DMS53 treated with DMSO at 0.1 percent for 48 hours (cell line): Measurements from ENCODE around the gene FOXL2.
"Not testable (repeated sequence)": the region's sequence is repeated elsewhere in the genome, so short reads cannot be mapped to it uniquely, and the experiment has no call there.

Source experiments
- DNase-seq: peaks from one replicate; lab custom pipeline; 2025; ENCODE audit not compliant: unreplicated experiment; lab: John Stamatoyannopoulos, UW

Gene FOXL2

DNA sequence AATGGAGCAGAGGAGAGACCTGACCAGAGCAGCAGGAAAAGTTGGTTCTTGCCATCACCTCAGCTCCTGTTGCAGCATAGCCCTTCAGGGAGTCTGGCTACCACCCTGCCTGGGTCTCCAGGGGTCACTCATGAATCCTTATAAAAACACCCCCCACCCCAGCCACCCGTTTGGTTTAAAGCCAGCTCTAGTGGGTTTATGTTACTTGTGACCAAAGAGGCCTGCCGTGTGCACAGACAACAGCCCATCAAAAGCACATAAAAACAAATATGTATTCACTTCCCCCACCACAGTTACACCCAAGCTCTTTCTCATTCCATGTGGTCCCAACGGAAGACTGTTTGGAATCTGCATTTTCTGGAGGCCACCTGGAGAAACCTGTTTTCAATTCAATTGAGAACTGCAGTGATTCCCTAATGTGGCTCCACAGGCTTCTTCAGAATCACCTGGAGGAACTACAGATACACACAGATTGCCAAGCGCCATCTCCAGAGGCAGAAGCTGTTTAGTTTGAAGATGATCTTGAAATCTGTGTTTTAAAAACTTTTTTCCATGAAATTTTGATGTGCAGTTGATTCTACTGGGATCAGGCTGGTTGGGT is 13.8 kb downstream of the FOXL2 start:
- no peak for DNase-seq

DNA sequence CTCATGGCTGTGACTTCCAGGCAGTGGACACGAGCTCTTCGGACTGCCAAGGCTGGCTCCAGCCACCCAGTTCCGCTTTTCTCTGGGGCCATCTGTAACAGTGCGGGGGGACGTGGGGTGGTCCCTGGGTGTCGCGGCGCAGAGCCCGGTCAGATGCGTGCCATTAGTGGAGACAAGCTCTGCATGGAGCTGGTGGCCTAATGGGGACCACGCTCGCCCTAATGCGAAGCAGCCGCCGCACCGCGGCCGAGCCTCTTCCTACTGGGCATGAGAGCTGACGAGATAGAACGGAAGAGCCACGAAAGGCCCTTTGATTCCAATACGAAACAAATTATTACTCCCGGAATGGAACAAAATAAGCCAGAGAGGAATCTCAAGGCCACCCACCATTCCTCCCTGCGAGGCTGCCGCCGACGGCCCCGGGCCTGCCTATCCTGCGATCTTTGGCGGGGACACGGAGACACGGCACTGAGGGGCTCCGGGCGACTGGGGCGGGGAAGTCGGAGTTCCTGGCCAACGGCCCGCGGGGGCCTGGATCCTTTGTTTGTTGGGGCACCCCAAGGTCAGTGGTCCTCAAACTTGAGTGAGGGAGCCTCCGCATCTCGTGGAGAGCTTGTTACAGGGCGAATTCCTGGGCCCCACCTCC is 18.1 kb downstream of the FOXL2 start:
- DNase-seq = no peak

DNA sequence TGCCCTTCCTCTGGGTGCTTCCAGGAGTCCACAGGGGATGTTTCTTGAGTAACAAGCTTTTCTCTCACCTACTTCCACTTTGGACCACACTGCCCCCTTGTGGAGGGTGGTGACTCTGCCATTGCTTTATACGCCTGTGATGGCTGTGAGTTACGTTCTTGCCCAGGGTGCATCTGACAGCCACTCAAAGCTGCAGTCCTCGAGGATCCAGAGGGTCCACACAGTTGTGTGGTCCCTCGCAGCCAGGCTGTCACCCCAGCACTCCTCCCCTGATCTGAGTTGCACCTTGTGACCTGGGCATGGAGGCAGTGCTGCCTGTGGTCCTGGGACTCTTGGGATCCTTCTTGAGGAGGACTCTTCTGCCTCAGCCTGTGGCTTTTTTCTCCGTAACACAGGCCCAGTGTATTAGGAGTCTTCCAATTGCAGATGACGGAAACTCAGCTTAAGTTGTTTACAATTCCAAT is 23.4 kb downstream of the FOXL2 start:
- peak; percentile 48 for DNase-seq

DNA sequence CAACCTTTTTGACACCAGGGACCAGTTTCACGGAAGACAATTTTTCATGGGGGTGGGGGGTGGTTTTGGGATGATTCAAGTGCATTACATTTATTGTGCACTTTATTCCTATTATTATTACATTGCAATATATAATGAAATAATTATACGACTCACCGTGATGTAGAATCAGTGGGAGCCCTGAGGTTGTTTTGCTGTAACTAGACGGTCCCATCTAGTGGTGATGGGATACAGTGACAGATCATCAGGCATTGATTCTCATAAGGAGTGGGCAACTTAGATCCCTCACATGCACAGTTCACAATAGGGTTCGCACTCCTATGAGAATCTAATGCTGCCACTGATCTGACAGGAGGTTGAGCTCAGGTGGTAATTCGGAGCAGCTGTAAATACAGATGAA is 24.5 kb downstream of the FOXL2 start:
- not testable (repeated sequence) for DNase-seq

DNA sequence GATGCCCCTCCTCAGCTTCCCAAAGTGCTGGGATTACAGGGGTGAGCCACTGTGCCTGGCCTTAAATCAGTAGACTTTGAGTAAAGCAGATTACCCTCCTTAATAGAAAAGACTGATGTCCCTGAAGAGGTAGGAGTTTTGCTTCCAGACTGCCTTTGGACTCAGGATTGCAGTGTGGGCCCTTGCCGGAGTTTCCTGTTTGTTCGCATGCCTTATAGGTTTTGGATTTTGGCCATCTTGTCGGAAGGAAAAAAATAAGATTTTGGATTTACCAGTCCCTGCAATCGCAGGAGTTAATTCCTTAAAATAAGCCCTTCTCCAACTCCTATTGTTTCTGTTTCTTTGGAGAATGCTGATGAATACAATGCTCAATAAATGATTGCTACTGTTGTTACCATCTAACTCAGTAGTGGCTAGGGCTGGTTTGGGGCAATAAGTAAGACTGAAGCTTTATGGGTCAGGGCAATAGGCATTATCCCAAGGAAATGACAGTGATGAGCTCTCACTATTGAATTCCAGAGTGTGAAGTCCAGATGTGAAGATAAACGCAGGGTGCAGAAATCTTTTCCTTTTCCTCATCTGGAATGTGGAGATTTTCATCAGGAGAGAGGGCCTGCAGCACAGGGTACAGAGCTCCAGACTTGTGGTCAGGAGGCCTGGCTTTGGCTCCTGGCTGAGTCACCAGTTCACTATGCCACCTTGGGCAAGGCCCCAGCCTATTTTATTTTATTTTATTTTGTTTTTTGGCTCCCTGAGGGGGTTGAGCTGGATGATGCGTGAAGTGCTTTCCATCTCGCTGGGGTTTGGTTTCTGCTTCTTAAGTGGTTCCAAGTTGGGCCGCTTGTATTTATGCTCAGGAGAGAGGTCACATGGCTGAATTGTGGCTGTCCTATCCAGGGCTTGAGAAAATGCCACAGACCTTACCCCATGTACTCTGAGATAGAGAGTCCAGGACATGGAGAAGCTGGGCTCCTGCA is 25.3 kb downstream of the FOXL2 start:
- DNase-seq = no peak

DNA sequence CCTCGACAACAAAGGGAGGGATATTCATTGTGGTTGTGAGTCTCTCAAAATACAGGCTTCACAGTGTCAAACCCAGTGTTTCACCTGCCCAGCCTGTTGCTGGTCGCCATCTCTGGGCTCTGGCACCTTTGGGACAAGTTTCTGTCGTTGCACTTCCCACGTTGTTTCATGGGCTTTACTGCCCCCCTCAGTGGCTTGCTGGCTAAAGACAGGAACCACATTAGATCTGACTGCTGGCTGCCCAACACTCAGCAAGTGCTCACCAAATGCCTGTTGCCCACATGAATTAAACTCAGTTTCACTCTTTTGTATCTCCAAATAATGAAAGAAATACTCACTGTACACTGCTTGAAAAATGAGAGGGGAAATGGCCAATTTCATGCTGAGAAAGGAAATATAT is 27.6 kb downstream of the FOXL2 start:
- no peak for DNase-seq

DNA sequence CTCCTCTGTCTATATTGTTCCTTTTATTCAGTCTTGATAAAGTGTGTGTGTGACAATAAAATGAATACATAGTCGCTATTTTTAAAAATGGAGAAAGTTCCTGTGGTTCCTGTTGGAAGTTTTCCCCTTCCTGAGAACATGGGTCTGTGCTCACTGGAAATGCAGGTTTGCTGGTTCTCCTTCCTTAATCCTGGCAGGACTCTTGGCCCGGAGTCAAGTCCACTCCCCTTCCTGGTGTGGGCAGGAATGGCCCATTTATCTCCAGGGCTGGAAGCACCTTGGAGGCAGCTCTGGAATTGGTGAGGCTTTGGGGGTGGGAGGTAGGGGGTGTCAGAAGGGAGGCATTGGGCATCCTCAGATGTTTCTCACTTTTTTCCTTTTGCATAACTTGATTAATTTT is 30.1 kb downstream of the FOXL2 start:
- DNase-seq = no peak

DNA sequence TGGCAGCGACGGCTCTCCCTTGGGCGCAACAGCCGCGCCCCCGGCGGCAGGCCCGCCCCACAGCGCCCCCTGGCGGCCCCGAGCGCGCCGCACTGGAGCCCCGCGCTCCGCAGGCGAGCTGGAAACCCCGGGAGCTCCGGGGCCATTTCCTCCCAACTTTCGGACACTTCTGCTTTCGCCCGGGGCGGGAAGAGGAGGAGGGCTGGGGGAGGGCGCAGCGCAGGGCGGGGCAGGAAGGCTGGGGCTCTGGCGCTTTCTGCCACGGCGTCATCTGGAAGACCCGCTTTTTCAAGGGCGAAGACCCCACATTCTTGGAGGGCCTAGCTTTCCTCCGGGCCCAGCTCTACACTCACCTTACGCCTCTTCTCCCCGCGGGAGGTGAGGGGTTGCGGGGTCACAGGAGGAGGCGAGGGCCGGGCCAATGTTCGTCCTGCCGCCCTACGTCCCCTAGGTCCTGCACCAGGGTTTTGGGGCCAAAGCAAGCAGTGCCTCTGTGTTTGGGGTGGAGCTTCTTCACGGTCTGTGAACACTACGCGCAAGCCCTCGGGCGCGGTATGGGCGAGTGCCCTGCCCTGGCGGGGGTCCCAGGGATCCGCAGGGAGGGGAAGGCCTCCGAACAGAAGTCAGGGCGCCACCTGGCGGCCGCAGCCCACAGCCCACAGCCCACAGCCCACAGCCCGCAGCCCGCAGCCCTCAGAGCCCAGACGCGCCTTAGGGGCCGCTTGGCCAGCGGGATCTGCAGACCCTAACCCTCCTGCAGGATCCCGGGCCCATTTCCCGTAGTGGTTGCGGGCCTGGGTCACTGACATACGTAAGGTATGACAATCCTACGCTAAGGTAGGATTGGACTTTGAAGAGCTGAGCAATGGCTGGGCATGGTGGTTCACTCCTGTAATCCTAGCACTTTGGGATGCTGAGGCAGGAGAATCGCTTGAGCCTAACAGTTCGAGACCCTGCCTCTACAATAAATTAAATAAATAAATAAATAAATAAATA is 31.1 kb downstream of the FOXL2 start:
- DNase-seq = peak; percentile 83

DNA sequence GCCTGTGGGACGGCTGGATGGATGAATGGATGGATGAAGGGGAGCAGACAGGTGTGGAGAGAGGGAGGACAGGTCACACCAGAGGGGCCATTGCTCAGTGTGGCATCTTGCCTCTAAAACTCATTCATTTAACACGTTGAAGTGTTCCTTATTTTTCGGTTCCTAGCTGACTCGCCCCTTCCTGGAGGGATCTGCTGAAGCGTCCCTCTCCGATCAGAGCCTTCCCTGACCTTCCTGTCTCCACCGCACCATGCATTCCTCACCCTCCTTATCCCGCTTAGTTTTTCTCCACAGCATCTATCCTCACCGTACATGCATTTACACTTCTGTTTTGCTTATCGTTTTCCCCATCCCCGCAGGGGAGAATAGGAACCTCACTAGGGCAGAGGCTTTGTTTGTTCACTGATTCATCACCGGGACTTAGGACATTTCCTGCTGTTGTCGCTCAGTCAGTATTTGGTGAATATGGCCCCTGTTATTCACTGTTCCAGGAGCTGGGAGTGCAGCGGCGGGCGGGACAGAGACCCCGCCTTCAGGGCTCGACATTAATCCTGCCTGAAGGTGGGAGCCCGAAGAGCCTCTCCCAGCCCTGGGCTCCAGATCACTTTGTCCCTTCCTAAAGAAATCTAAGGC is 32.0 kb downstream of the FOXL2 start:
- peak; percentile 83 for DNase-seq

DNA sequence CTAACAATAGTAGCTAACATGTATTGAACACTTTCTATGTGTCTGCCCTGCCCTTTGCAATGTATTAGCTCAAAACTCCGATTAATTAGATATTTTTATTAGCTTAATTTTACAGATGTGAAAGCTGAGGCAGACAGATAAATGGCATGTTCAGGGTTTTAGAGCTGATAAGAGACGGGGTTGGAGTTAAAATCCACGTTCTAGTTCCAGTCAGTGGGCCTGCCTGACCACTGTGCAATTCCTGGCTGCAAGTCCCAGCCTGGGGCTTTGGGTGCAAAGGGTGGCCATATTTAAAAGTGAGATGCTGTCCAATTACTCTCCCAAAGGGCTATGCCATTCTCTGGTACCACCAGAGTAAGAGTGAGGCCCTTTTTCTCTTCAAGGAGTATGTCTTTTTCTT is 33.2 kb downstream of the FOXL2 start:
- no peak for DNase-seq

DNA sequence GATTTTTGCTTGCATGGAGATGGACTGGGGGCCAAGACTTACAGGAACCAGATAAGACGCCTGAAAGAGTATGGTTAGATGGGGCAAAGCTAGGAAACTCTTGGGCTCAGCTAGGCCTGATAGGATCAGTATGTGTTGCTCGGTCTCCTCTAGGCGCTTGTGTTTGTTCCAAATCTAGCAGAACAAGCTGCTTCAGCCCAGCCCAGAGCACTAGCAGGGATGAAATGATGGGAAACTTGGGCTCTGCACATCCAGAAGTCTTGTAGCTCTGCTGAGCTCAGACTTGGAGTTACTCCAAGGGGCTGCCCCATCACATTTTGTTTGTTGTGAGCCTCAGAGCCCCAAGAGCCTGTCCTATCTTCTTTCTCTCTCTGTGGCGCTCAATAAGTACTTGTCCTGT is 34.7 kb downstream of the FOXL2 start:
- DNase-seq = no peak

DNA sequence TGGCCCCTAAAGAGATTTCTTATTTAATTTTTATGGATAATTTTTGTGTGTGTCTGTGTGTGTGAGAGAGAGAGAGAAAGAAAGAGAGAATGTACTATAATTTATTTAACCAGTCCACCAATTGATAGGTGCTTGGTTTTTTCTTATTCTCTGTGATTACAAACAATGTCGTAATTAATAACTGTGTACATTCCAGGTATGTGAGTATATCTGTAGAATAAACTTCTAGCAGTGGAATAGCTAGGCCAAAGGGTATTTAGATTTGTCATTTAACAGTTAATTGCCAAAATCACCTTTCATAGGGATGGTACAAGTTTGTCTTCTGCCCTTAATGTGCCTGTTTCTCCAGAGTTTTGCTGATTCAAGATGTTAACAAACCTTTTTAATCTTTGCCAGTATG is 35.3 kb downstream of the FOXL2 start:
- no peak for DNase-seq

DNA sequence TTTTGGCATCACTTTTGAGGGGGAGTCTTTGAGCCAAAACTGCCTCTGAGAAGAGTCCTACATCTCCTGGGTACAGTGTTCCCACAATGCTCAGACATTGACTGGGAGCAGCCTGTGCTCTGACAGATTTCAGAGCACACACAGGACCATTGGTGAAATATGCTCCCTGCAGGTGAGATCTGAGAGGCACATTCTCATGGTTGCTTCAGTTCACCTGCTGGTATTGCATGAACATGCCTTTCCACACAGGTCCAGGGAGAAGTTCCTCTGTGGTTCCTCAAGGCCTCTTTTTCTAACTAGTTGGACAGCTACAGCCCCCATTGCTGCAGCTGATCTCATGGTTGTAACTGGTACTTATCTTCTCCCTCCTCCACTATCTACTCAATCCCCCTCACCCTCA is 37.0 kb downstream of the FOXL2 start:
- DNase-seq = no peak

DNA sequence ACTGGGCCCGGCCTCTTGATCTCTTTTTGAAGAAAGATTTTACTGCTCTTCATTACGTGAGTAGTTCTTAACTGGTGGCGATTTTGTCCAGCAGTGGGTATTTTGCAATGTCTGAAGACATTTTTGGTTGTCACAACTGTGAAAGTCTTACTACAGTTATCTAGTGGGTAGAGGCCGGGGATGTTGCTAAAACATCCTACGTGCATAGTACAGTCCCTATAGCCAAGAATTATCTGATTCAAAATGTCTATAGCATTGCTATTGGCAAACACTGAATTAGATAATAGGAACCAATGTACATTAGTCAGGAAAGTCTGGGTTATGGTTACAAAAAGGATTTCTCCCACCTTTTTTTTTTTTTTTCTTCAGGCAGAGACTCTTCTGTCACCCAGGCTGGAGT is 38.1 kb downstream of the FOXL2 start:
- DNase-seq = no peak

DNA sequence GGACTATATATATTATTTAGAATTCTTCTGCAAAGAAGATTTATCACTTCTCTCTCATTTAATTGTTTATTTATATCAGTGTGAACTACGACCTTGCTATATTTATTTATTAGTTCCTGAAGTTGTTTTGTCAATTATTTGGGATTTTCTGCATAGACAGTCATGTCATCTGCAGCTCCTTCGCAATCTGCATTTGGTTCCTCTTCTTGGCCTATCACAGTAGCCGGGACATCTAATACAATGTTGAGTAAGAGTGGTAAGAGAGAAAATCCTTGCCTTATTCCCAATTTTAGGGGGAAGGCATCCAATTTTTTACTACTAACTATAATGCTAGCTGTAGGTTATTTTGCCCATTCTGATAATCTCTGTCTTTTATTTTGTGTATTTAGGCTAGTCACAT is 39.4 kb downstream of the FOXL2 start:
- DNase-seq = no peak

DNA sequence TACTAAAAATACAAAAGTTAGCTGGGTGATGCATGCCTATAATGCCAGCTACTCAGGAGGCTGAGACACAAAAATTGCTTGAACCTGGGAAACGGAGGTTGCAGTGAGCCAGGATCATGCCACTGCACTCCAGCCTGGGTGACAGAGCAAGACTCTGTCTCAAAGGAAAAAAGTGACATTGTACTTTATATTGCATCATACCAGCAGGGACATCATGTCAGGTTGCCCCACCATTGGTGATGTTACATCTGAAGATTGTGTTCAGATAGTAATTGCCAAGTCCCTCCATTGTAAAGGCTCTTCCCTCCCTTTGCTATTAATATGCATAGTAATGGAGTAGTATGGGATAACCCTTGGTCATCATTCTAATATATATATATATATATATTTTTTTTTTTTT is 44.8 kb downstream of the FOXL2 start:
- no peak for DNase-seq

DNA sequence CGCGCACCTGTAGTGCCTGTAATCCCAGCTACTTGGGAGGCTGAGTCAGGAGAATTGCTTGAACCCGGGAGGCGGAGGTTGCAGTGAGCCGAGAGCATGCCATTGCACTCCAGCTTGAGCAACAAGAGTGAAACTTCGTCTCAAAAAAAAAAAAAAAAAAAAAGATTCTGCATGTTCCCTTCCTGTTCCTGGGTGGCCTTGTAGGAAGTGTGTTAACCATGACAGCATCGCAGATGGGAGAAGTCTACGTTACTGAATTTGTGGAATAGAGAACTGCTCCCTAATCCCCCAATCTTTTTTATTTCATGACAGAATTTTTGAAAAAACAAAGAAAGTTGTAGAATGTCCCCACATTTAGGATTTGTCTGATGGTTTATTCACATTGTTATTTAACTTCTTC is 45.4 kb downstream of the FOXL2 start:
- DNase-seq = no peak

DNA sequence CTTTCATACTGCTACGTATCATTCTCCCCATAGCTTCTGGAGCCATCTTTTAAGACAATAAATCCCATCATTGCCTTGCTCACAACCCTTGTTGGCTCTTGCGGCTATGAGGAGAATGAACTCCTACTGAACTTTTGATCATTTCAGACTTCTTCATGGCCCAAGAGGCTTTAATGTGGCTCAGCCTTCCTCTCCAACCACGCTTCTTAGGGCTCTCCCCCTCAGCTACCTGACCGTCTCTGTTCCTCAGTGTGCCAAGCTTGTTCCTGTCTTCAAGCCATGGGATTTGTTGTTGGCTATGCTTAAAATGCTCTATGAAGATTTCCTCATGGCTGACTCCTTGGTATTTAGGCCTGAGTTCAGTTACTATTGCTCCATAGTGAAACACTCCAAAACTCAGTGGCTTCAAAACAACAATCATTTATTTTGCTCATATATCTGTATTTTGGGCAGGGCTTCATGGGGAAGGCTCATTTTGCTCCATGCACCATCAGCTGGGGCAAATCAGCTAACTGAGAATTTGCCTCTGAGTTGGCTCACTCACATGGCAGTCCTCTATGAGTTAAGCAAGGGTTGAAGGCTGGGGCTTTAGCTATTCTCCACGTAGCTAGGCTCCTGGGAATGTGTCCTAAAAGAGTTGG is 47.5 kb downstream of the FOXL2 start:
- DNase-seq = no peak

DNA sequence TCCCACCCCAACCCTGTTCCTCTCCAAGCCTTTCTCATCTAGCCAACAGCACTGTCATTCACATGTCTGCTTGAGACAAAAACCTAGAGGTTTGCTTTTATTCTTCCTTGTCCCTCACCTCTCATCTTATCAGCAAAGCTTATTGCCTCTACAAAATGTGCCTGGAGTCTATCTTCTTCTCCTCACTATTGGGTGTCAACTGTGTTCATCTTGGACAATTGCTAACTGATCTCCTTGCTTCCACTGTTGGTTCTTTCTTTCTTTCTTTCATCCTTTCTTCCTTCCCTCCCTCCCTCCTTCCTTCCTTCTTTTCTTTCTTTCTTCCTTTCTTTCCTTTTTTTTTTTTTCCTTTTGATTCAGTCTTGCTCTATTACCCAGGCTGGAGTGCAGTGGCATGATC is 48.2 kb downstream of the FOXL2 start:
- DNase-seq = no peak

DNA sequence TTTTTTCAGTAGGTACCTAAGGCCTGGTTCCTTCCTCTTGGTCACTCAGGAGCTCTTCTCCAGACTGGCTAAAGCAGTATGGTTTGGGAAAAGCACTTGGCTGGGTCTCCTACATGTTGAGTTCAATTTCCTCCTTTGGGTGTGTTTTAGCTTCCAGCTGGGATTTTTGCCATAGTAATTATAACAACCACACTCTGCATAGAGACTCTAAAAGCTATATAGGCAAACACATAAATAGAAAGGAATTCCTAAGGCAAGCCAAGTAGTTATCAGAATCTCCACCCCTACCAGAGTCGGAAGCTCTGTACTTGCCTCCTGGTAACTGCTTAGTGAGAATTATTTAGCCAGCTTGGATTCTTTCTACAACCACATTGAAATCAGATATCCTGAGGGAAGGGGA is 48.6 kb downstream of the FOXL2 start:
- no peak for DNase-seq
